OCI-LY1 (cell line): ENCODE data around the gene NFIA.

Experiments used
- CTCF ChIP-seq: fragments of 200-600 bp; sonication (generic), shearing (Covaris generic); IDR thresholded peaks from 2 replicates; pipeline ENCODE4 v1.5.1; 2017; ENCODE audit warnings: mild to moderate bottlenecking, antibody characterized with exemption, low read length, moderate library complexity, mixed read lengths
- EZH2 ChIP-seq: fragments of 200-600 bp; sonication (generic), shearing (Covaris generic); IDR thresholded peaks from 2 replicates; pipeline ENCODE4 v1.8.0; 2017; ENCODE audit warnings: borderline replicate concordance, mixed run types, mild to moderate bottlenecking, antibody characterized with exemption, low read length, moderate library complexity, mixed read lengths

GRCh38 chr1:61453111-61453961, 371.0 kb downstream of the NFIA start:
- TF ChIP-seq CTCF, result peak; percentile 89
- no peak for TF ChIP-seq EZH2
